Testis (tissue), 3 donors: Measurements from ENCODE around the gene PYGB. TPM values are rescaled to one million over a fixed set of nuclear protein-coding genes. Genes with fewer than 3 reads are reported as not detected.
A peak's percentile ranks its signal among the peaks of the same experiment; 100 is the strongest.

Experiments used
- DNase-seq: peaks from one replicate; pipeline ENCODE4 v3.0.0-alpha.2; 2019
- H3K27ac ChIP-seq, 2 donors: fragments of 200-600 bp; sonication (generic); one replicate each; pipeline ENCODE4 v1.5.1; 2019
- H3K27me3 ChIP-seq: fragments of 200-600 bp; sonication (generic); one replicate; pipeline ENCODE4 v1.5.1; 2019
- H3K36me3 ChIP-seq: fragments of 200-600 bp; sonication (generic); one replicate; pipeline ENCODE4 v1.5.1; 2017; ENCODE audit warnings: low read depth; ENCODE audit errors: missing control alignments
- H3K4me1 ChIP-seq: fragments of 200-600 bp; sonication (generic); one replicate; pipeline ENCODE4 v1.5.1; 2019
- H3K4me3 ChIP-seq, 2 donors: fragments of 200-600 bp; sonication (generic); one replicate each; pipeline ENCODE4 v1.5.1; 2017 to 2019
- H3K9me3 ChIP-seq: fragments of 200-600 bp; sonication (generic); one replicate; pipeline ENCODE4 v1.5.1; 2017
- CTCF ChIP-seq, 3 experiments: fragments of 450-650 bp in 2 of 3; fragments of 200-600 bp in 1 of 3; sonication (generic) in 1 of 3; IDR thresholded peaks; one replicate each; pipeline ENCODE4 v1.5.1; 2016 to 2019; ENCODE audit warnings: antibody characterized with exemption in 3 of 3, mild to moderate bottlenecking in 2 of 3, moderate library complexity in 1 of 3
- POLR2A ChIP-seq: fragments of 450-650 bp; IDR thresholded peaks from one replicate; pipeline ENCODE4 v1.6.1; 2017; ENCODE audit warnings: antibody characterized with exemption, mild to moderate bottlenecking, moderate library complexity
- WGBS, 2 donors: methylation state at CpG; one replicate each; pipeline ENCODE4 v1.1.5; 2018; 5-methylcytosine and 5-hydroxymethylcytosine counted together
- intact Hi-C: fragments of 100-400 bp; cut with DNase I; formaldehyde crosslinking; loops from one replicate; pipeline ENCODE4 v1.15.1; 2023; ENCODE audit warnings: low total_unique reads
- polyA plus RNA-seq: library from polyadenylated mRNA; stranded (reverse); fragments of 350-450 nt; fragmentation: Illumina TruSeq; extraction: RNeasy Lipid Tissue Mini Kit (QIAGEN cat#74804); gene quantifications from one replicate; pipeline ENCODE4 v1.2.3, GENCODE V29; 2014; ENCODE audit warnings: low read depth, low replicate concordance; ENCODE audit not compliant: insufficient read depth
- total RNA-seq, 2 donors: library from RNA; depleted of rRNA; stranded (reverse); fragments of >200 nt; gene quantifications; one replicate each; pipeline ENCODE4 v1.2.3, GENCODE V29; 2016

The PYGB gene
- total and polyA plus RNA-seq, 3 donors from 2014 or later = 50.8 to 91.5 (median 91.5) TPM

DNA sequence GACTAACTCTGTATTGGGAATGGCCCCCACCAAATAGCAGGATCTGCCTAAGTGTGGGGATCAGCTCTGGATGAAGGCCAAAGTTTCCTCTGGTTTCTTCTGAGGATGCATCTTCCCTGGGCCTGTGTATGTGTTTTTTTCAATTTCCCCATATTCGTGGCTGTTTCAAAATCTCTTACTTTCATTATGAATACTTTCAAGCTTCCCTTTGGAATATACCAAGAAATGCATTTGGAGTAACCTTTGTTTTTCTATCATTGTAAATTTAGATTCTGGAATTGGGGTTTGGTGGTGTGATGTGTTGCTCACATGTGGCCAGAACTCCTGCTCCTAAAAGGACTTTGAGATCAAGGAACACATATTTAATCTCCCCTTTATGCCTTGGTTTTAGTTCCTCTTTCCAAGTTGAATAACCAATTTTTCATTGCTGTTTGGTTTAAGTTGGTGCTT, 44.0 kb upstream of the PYGB start:
- Histone ChIP-seq H3K36me3 (no peaks in the 10 kb centered on the region), H3K4me1 (peaks cover 24% of the 10 kb centered on the region), H3K9me3 (no peaks in the 10 kb centered on the region), H3K27me3 (no peaks in the 10 kb centered on the region), H3K27ac (peak overlapping the region in 1 of 2 donors; percentile 33), H3K4me3 (no peak overlapping the region)
- WGBS, 2 donors = 41 to 54% methylated on average over 1 of the region's 1 CpG
- intact Hi-C loops = no loop called here
- no peak for DNase-seq
- TF ChIP-seq POLR2A = no peak
- no peak for TF ChIP-seq CTCF (IDR thresholded peaks at IDR 0.05)

DNA sequence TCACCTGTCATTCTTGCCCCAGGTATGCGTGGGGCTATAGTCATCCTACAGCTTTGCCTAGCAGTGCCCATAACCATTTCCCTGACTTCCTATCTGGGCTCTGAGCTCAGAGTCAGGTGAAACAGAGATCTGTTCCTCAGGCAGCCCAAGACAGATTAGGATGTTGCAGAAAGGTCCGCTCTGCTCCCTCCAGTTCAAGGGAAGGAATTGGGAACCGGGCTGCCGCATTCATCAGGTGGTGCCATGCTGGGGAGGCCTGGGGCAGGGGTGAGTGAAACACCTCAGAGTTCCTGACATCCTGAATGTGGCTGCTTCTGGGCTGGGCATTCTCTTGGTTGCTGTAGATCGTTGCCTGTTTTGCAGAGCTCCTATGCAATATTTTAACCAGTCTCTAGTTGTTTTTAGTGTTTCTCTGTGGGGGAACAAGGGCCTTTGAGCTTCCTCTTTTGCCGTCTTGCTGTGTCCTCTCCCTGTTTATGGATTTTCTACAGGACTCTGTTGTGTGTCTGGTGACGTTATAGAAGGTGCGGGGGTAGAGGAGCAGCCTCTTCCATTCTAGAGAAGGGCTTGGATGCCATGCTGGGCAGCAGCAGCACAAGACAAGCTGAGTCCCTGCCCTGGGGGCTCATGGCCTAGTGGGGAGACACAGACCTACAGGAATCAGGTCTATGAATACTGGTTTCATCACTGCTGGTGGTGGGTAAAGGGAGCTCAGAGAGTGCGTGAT, 43.2 kb upstream of the PYGB start:
- no peaks in the 10 kb centered on the region for H3K9me3 ChIP-seq
- 81 to 84% methylated on average over 6 to 9 of the region's 9 CpGs for WGBS, 2 donors
- TF ChIP-seq CTCF (IDR thresholded peaks at IDR 0.05) (no peak), POLR2A (no peak)
- H3K27ac ChIP-seq = peak overlapping the region in 1 of 2 donors; percentile 37
- intact Hi-C loops = no loop called here
- H3K4me1 ChIP-seq = peaks cover 18% of the 10 kb centered on the region
- no peaks in the 10 kb centered on the region for H3K27me3 ChIP-seq
- H3K4me3 ChIP-seq = no peak overlapping the region
- DNase-seq = no peak
- H3K36me3 ChIP-seq = no peaks in the 10 kb centered on the region

GRCh38 chr20:25205277-25206062, 42.4 kb upstream of the PYGB start:
- DNase-seq = no peak
- 69 to 77% methylated on average over 15 to 21 of the region's 21 CpGs for WGBS, 2 donors
- Histone ChIP-seq H3K27ac (peak overlapping the region; percentile 37 to 66), H3K4me1 (peaks cover 18% of the 10 kb centered on the region), H3K27me3 (no peaks in the 10 kb centered on the region), H3K4me3 (no peak overlapping the region), H3K36me3 (no peaks in the 10 kb centered on the region), H3K9me3 (no peaks in the 10 kb centered on the region)
- intact Hi-C loops = no loop called here
- TF ChIP-seq POLR2A = no peak
- no peak for TF ChIP-seq CTCF (IDR thresholded peaks at IDR 0.05)

- peaks cover 18% of the 10 kb centered on the region for H3K4me1 ChIP-seq
- H3K27me3 ChIP-seq = no peaks in the 10 kb centered on the region
- H3K27ac ChIP-seq = peak overlapping the region; percentile 16 to 37
- TF ChIP-seq POLR2A = no peak
- TF ChIP-seq CTCF (IDR thresholded peaks at IDR 0.05) = no peak
- no peaks in the 10 kb centered on the region for H3K9me3 ChIP-seq
- H3K4me3 ChIP-seq = no peak overlapping the region
- no peaks in the 10 kb centered on the region for H3K36me3 ChIP-seq
- no peak for DNase-seq
- WGBS, 2 donors = 82 to 88% methylated on average over 1 to 9 of the region's 9 CpGs
- intact Hi-C loops = no loop called here
Observed at GRCh38 chr20:25206063-25206403, 41.9 kb upstream of the PYGB start.
